Activated CD4-positive, alpha-beta T cell treated with anti-CD3 and anti-CD28 coated beads, Interleukin-2, amount 10 ng/mL, durations not matched to agents 7 days and 5 days (primary cell): ENCODE data around the gene KRT5. TPM values are rescaled to one million over a fixed set of nuclear protein-coding genes. Genes with fewer than 3 reads are reported as not detected.

Experiments
- CTCF ChIA-PET: fragments of 350-600 bp; sonication (Branson Sonifier 250); formaldehyde crosslinking; loops from one replicate; lab custom pipeline; 2021; ENCODE audit warnings: antibody characterized with exemption; lab: Charles Lee
- POLR2A ChIA-PET: fragments of 350-600 bp; sonication (Branson Sonifier 250); formaldehyde crosslinking; loops from one replicate; lab custom pipeline; 2021; ENCODE audit warnings: antibody characterized with exemption; lab: Charles Lee
- DNase-seq: peaks from one replicate; pipeline ENCODE4 v3.0.0-alpha.2; 2020
- H3K27ac Mint-ChIP-seq: one replicate; pipeline ENCODE4 v1.8.0; 2021; ENCODE audit warnings: mild to moderate bottlenecking, moderate library complexity, mixed read lengths
- H3K27me3 Mint-ChIP-seq: one replicate; pipeline ENCODE4 v1.8.0; 2021; ENCODE audit warnings: mixed read lengths
- H3K36me3 Mint-ChIP-seq: one replicate; pipeline ENCODE4 v1.8.0; 2021; ENCODE audit warnings: low read depth, mixed read lengths
- H3K4me1 Mint-ChIP-seq: one replicate; pipeline ENCODE4 v1.8.0; 2021; ENCODE audit warnings: mixed read lengths
- H3K4me3 Mint-ChIP-seq: one replicate; pipeline ENCODE4 v1.8.0; 2021; ENCODE audit warnings: mild to moderate bottlenecking, moderate library complexity, mixed read lengths
- H3K9me3 Mint-ChIP-seq: one replicate; pipeline ENCODE4 v1.8.0; 2021; ENCODE audit warnings: mixed read lengths
- total RNA-seq, 2 experiments: library from RNA; stranded (reverse); gene quantifications; one replicate each; pipeline ENCODE4 v1.2.3, GENCODE V29; 2021

The KRT5 gene
- total RNA-seq, 2 experiments from 2014 or later, result not detected

- DNase-seq, result no peak
- Mint-ChIP-seq H3K9me3 (no peaks in the 10 kb centered on the region), H3K4me1 (peaks cover 7% of the 10 kb centered on the region), H3K27ac (no peak overlapping the region), H3K4me3 (no peak overlapping the region), H3K36me3 (no peaks in the 10 kb centered on the region), H3K27me3 (no peaks in the 10 kb centered on the region)
- POLR2A ChIA-PET, result no interaction called here
- CTCF ChIA-PET, result no interaction called here
Observed at GRCh38 chr12:52523824-52524223, 3.6 kb upstream of the KRT5 start.

GRCh38 chr12:52522346-52523011 is 2.3 kb upstream of the KRT5 start:
- DNase-seq, result peak; percentile 2
- ChIA-PET CTCF (no interaction called here), POLR2A (no interaction called here)
- Mint-ChIP-seq H3K9me3 (no peaks in the 10 kb centered on the region), H3K27me3 (no peaks in the 10 kb centered on the region), H3K36me3 (no peaks in the 10 kb centered on the region), H3K4me1 (peaks cover 7% of the 10 kb centered on the region), H3K4me3 (no peak overlapping the region), H3K27ac (no peak overlapping the region)

- Mint-ChIP-seq H3K9me3 (no peaks in the 10 kb centered on the region), H3K27me3 (no peaks in the 10 kb centered on the region), H3K27ac (no peak overlapping the region), H3K4me1 (peaks cover 3% of the 10 kb centered on the region), H3K36me3 (no peaks in the 10 kb centered on the region), H3K4me3 (no peak overlapping the region)
- peak; percentile 3 for DNase-seq
- CTCF ChIA-PET, result no interaction called here
- POLR2A ChIA-PET, result interaction anchor here (0.5 kb wide), 1 partner anchor 726 kb away, joined by 4 read pairs; no protein-coding TSS in a partner anchor
Observed at GRCh38 chr12:52521568-52522266, 1.5 kb upstream of the KRT5 start.

- Mint-ChIP-seq H3K4me1 (no peaks in the 10 kb centered on the region), H3K27me3 (no peaks in the 10 kb centered on the region), H3K27ac (no peak overlapping the region), H3K4me3 (no peak overlapping the region), H3K36me3 (no peaks in the 10 kb centered on the region), H3K9me3 (no peaks in the 10 kb centered on the region)
- CTCF ChIA-PET, result no interaction called here
- peak; percentile 3 for DNase-seq
- POLR2A ChIA-PET, result interaction anchor here (0.5 kb wide), 1 partner anchor 725 kb away, joined by 4 read pairs; no protein-coding TSS in a partner anchor
Observed at GRCh38 chr12:52521175-52521567, 977 bp upstream of the KRT5 start.

GRCh38 chr12:52519387-52519703 is 849 bp downstream of the KRT5 start:
- no peaks in the 10 kb centered on the region for H3K36me3 Mint-ChIP-seq
- no peaks in the 10 kb centered on the region for H3K9me3 Mint-ChIP-seq

GRCh38 chr12:52518574-52519386 is 1.4 kb downstream of the KRT5 start:
- no peaks in the 10 kb centered on the region for H3K27me3 Mint-ChIP-seq
- H3K4me3 Mint-ChIP-seq, result no peak overlapping the region
- peak; percentile 1 for DNase-seq
- no peaks in the 10 kb centered on the region for H3K9me3 Mint-ChIP-seq
- no peaks in the 10 kb centered on the region for H3K4me1 Mint-ChIP-seq
- CTCF ChIA-PET, result no interaction called here
- H3K27ac Mint-ChIP-seq, result no peak overlapping the region
- no peaks in the 10 kb centered on the region for H3K36me3 Mint-ChIP-seq
- POLR2A ChIA-PET, result no interaction called here

More at GRCh38 chr12:52519387-52519703, 849 bp downstream of the KRT5 start:
- H3K27me3 Mint-ChIP-seq, result no peaks in the 10 kb centered on the region
- H3K4me3 Mint-ChIP-seq, result no peak overlapping the region
- H3K27ac Mint-ChIP-seq, result no peak overlapping the region
- DNase-seq, result no peak
- ChIA-PET CTCF (no interaction called here), POLR2A (no interaction called here)
- no peaks in the 10 kb centered on the region for H3K4me1 Mint-ChIP-seq

GRCh38 chr12:52517888-52518287 is 2.3 kb downstream of the KRT5 start:
- no peaks in the 10 kb centered on the region for H3K9me3 Mint-ChIP-seq
- no peak overlapping the region for H3K4me3 Mint-ChIP-seq
- no peak overlapping the region for H3K27ac Mint-ChIP-seq
- POLR2A ChIA-PET, result no interaction called here
- H3K4me1 Mint-ChIP-seq, result no peaks in the 10 kb centered on the region
- no peaks in the 10 kb centered on the region for H3K27me3 Mint-ChIP-seq
- peak; percentile 1 for DNase-seq
- CTCF ChIA-PET, result no interaction called here
- no peaks in the 10 kb centered on the region for H3K36me3 Mint-ChIP-seq

- ChIA-PET POLR2A (no interaction called here), CTCF (no interaction called here)
- Mint-ChIP-seq H3K36me3 (no peaks in the 10 kb centered on the region), H3K4me1 (no peaks in the 10 kb centered on the region), H3K27me3 (peaks cover 3% of the 10 kb centered on the region), H3K4me3 (no peak overlapping the region), H3K27ac (no peak overlapping the region), H3K9me3 (no peaks in the 10 kb centered on the region)
- no peak for DNase-seq
Observed at GRCh38 chr12:52517005-52517835, 3.0 kb downstream of the KRT5 start.

- CTCF ChIA-PET, result interaction anchor here (1.1 kb wide), 1 partner anchor 31 kb away, joined by 3 read pairs; no protein-coding TSS in a partner anchor
- Mint-ChIP-seq H3K9me3 (peaks cover 4% of the 10 kb centered on the region), H3K4me3 (no peak overlapping the region), H3K4me1 (no peaks in the 10 kb centered on the region), H3K27ac (no peak overlapping the region), H3K36me3 (no peaks in the 10 kb centered on the region), H3K27me3 (peaks cover 3% of the 10 kb centered on the region)
- POLR2A ChIA-PET, result no interaction called here
- no peak for DNase-seq
Observed at GRCh38 chr12:52515927-52516831, 4.0 kb downstream of the KRT5 start.

- Mint-ChIP-seq H3K27me3 (peaks cover 4% of the 10 kb centered on the region), H3K9me3 (peaks cover 7% of the 10 kb centered on the region), H3K36me3 (no peaks in the 10 kb centered on the region), H3K4me1 (no peaks in the 10 kb centered on the region), H3K4me3 (no peak overlapping the region), H3K27ac (no peak overlapping the region)
- DNase-seq, result no peak
- ChIA-PET CTCF (interaction anchor here (1.1 kb wide), 1 partner anchor 30 kb away, joined by 3 read pairs; no protein-coding TSS in a partner anchor), POLR2A (no interaction called here)
Observed at GRCh38 chr12:52515319-52515646, 4.9 kb downstream of the KRT5 start.

- no peak overlapping the region for H3K27ac Mint-ChIP-seq
- no peak overlapping the region for H3K4me3 Mint-ChIP-seq
- no peak for DNase-seq
- peaks cover 9% of the 10 kb centered on the region for H3K27me3 Mint-ChIP-seq
- H3K36me3 Mint-ChIP-seq, result no peaks in the 10 kb centered on the region
- ChIA-PET CTCF (interaction anchor here (1.1 kb wide), 1 partner anchor 30 kb away, joined by 3 read pairs; no protein-coding TSS in a partner anchor), POLR2A (interaction anchor here (0.6 kb wide), 1 partner anchor 18 kb away, joined by 3 read pairs; no protein-coding TSS in a partner anchor)
- H3K9me3 Mint-ChIP-seq, result peaks cover 9% of the 10 kb centered on the region
- H3K4me1 Mint-ChIP-seq, result no peaks in the 10 kb centered on the region
Observed at GRCh38 chr12:52514471-52515318, 5.5 kb downstream of the KRT5 start.
